Body of pancreas (tissue), 4 donors: ENCODE data around the gene TUBA8.

Experiments used
- POLR2A ChIP-seq, 3 donors: fragments of 450-650 bp; IDR thresholded peaks; one replicate each; pipeline ENCODE4 v1.6.1; 2016; ENCODE audit warnings: antibody characterized with exemption in 3 of 3, mild to moderate bottlenecking in 2 of 3
- TF ChIP-seq, protein P1 (sequence below), 7 experiments: fragments of 450-650 bp in 4 of 7; fragments of 200-600 bp in 3 of 7; sonication (generic) in 3 of 7; IDR thresholded peaks; one replicate each; pipeline ENCODE4 v1.5.1; 2016 to 2019; ENCODE audit warnings: antibody characterized with exemption in 7 of 7

DNA sequence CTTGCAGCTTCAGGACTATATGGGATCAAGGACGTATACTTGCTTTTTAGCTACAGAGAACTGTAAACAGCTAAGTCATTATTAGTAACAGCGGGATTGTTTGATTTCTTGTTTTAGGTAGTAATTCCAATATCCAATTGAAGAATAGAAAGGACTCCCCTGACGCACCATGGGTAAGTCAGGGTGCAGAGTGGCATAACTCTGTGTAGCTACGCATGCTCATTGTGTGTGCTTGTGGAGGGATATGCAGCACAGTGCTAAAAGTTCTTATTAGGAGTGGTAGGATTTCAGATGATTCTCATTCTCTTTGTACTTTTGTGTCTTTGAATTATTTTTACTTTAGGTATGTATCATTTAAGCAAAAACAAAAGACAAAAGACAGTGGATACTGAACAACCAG lies 40.6 kb upstream of the TUBA8 start:
- TF ChIP-seq POLR2A (IDR thresholded peaks at IDR 0.05) = no peak
- TF ChIP-seq, protein P1, sequence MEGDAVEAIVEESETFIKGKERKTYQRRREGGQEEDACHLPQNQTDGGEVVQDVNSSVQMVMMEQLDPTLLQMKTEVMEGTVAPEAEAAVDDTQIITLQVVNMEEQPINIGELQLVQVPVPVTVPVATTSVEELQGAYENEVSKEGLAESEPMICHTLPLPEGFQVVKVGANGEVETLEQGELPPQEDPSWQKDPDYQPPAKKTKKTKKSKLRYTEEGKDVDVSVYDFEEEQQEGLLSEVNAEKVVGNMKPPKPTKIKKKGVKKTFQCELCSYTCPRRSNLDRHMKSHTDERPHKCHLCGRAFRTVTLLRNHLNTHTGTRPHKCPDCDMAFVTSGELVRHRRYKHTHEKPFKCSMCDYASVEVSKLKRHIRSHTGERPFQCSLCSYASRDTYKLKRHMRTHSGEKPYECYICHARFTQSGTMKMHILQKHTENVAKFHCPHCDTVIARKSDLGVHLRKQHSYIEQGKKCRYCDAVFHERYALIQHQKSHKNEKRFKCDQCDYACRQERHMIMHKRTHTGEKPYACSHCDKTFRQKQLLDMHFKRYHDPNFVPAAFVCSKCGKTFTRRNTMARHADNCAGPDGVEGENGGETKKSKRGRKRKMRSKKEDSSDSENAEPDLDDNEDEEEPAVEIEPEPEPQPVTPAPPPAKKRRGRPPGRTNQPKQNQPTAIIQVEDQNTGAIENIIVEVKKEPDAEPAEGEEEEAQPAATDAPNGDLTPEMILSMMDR (IDR thresholded peaks at IDR 0.05) = no peak
